RWPE2 (cell line): ENCODE data around the gene NSMCE1.
A peak's percentile ranks its signal among the peaks of the same experiment; 100 is the strongest.

Source experiments
- ATAC-seq: fragments of 200-7000 bp; cut with Tn5 transposase; 3 replicates; pipeline ENCODE4 v1.9.1; 2021; ENCODE audit warnings: low read depth
- DNase-seq: peaks from one replicate; pipeline ENCODE4 v3.0.0-alpha.2; 2020; ENCODE audit warnings: low spot score
- H3K27ac ChIP-seq: fragments of 450-650 bp; 2 replicates; pipeline ENCODE4 v1.5.1; 2017; ENCODE audit warnings: mild to moderate bottlenecking; ENCODE audit not compliant: poor library complexity, severe bottlenecking
- H3K27me3 ChIP-seq: fragments of 250-450 bp; sonication (Bioruptor Pico); 2 replicates; pipeline ENCODE4 v1.5.1; 2021; ENCODE audit warnings: mild to moderate bottlenecking, moderate library complexity; ENCODE audit not compliant: insufficient read depth, poor library complexity, severe bottlenecking
- H3K36me3 ChIP-seq: fragments of 250-450 bp; sonication (Bioruptor Pico); 2 replicates; pipeline ENCODE4 v1.5.1; 2020; ENCODE audit warnings: low read depth, mild to moderate bottlenecking, moderate library complexity
- H3K4me1 ChIP-seq: fragments of 250-450 bp; sonication (Bioruptor Pico); 2 replicates; pipeline ENCODE4 v1.5.1; 2021; ENCODE audit warnings: mild to moderate bottlenecking, moderate library complexity; ENCODE audit not compliant: insufficient read depth, poor library complexity, severe bottlenecking
- H3K4me3 ChIP-seq: fragments of 250-450 bp; sonication (Bioruptor Pico); 2 replicates; pipeline ENCODE4 v1.5.1; 2021; ENCODE audit warnings: mild to moderate bottlenecking, moderate library complexity; ENCODE audit not compliant: severe bottlenecking
- H3K9me3 ChIP-seq: fragments of 250-450 bp; sonication (Bioruptor Pico); 2 replicates; pipeline ENCODE4 v1.5.1; 2021; ENCODE audit warnings: mild to moderate bottlenecking, moderate library complexity; ENCODE audit not compliant: severe bottlenecking
- TF ChIP-seq, protein P1 (sequence below): fragments of 450-650 bp; IDR thresholded peaks from one replicate; pipeline ENCODE4 v1.5.1; 2017; ENCODE audit warnings: mild to moderate bottlenecking, moderate library complexity; ENCODE audit not compliant: poor library complexity, severe bottlenecking

The NSMCE1 gene

DNA sequence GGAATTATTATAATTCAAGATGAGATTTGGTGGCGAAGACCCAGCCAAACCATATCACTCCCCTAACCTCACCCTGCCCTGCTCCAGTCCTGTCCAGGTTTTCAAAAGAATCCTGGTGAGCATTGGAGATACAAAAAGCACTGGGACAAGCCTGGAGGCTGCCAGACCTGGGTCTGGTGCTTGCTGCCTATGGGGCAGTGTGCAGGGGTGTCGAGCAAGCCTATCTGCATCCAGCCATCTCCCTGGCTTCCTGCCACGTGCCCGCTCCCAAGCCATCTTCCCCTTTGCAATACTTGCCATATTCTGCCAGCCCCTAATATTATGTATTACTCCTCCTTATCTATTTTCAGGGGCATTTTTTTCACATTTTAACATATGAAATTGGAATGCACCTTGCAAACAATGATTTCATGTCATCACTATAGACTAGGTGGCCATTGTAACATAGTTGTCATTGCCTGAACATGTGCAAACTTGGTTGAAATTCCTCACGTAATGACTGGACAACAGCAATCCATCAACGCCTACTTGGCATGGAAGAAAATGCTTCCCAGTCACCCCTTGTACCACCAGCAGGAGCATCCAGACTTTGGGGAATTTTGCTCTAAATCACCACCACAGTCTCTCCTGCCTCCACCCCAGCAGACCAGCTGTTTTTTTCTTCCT, 73.4 kb downstream of the NSMCE1 start:
- Histone ChIP-seq H3K4me1 (peaks cover 12% of the 10 kb centered on the region), H3K36me3 (no peaks in the 10 kb centered on the region), H3K4me3 (no peak overlapping the region), H3K27me3 (no peaks in the 10 kb centered on the region), H3K27ac (peak overlapping the region; percentile 19), H3K9me3 (no peaks in the 10 kb centered on the region)
- TF ChIP-seq, protein P1, sequence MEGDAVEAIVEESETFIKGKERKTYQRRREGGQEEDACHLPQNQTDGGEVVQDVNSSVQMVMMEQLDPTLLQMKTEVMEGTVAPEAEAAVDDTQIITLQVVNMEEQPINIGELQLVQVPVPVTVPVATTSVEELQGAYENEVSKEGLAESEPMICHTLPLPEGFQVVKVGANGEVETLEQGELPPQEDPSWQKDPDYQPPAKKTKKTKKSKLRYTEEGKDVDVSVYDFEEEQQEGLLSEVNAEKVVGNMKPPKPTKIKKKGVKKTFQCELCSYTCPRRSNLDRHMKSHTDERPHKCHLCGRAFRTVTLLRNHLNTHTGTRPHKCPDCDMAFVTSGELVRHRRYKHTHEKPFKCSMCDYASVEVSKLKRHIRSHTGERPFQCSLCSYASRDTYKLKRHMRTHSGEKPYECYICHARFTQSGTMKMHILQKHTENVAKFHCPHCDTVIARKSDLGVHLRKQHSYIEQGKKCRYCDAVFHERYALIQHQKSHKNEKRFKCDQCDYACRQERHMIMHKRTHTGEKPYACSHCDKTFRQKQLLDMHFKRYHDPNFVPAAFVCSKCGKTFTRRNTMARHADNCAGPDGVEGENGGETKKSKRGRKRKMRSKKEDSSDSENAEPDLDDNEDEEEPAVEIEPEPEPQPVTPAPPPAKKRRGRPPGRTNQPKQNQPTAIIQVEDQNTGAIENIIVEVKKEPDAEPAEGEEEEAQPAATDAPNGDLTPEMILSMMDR, result no peak
- ATAC-seq, result peak; percentile 83
- DNase-seq, result no peak

GRCh38 chr16:27193300-27193990, 75.1 kb downstream of the NSMCE1 start:
- Histone ChIP-seq H3K27ac (no peak overlapping the region), H3K4me3 (no peak overlapping the region), H3K9me3 (no peaks in the 10 kb centered on the region), H3K36me3 (no peaks in the 10 kb centered on the region), H3K27me3 (no peaks in the 10 kb centered on the region), H3K4me1 (peaks cover 12% of the 10 kb centered on the region)
- ATAC-seq (no peak), DNase-seq (no peak)
- TF ChIP-seq, protein P1, result no peak

GRCh38 chr16:27191352-27191924, 77.1 kb downstream of the NSMCE1 start:
- ATAC-seq, result no peak
- no peak overlapping the region for H3K4me3 ChIP-seq
- H3K4me1 ChIP-seq, result peaks cover 12% of the 10 kb centered on the region
- no peaks in the 10 kb centered on the region for H3K36me3 ChIP-seq
- TF ChIP-seq, protein P1, result no peak
- H3K27me3 ChIP-seq, result no peaks in the 10 kb centered on the region
- H3K27ac ChIP-seq, result no peak overlapping the region
- no peaks in the 10 kb centered on the region for H3K9me3 ChIP-seq
- no peak for DNase-seq

GRCh38 chr16:27190316-27190871, 78.2 kb downstream of the NSMCE1 start:
- no peaks in the 10 kb centered on the region for H3K27me3 ChIP-seq
- TF ChIP-seq, protein P1, result no peak
- ATAC-seq (no peak), DNase-seq (no peak)
- H3K9me3 ChIP-seq, result no peaks in the 10 kb centered on the region
- H3K4me3 ChIP-seq, result no peak overlapping the region
- H3K4me1 ChIP-seq, result peaks cover 8% of the 10 kb centered on the region
- no peaks in the 10 kb centered on the region for H3K36me3 ChIP-seq
- no peak overlapping the region for H3K27ac ChIP-seq
